GM20431 (cell line): ENCODE measurements around the gene GCNT2.
"Not testable (repeated sequence)": the region's sequence is repeated elsewhere in the genome, so short reads cannot be mapped to it uniquely, and the experiment has no call there.

ENCODE experiments used
- in situ Hi-C: fragments of 300-500 bp; cut with MseI, MboI; formaldehyde crosslinking; loops from one replicate; pipeline ENCODE4 v1.15.0; 2020; ENCODE audit warnings: low sequenced_read_pairs; ENCODE audit not compliant: unreplicated experiment

The GCNT2 gene

GRCh38 chr6:10626154-10626741 is 105.1 kb downstream of the GCNT2 start:
- in situ Hi-C loops = no loop called here

GRCh38 chr6:10627800-10628199 is 106.6 kb downstream of the GCNT2 start:
- in situ Hi-C loops = no loop called here

GRCh38 chr6:10630178-10630577 is 109.0 kb downstream of the GCNT2 start:
- in situ Hi-C loops = no loop called here

- in situ Hi-C loops = no loop called here
Observed at GRCh38 chr6:10633216-10633615, 112.1 kb downstream of the GCNT2 start.

GRCh38 chr6:10640412-10640811 is 119.3 kb downstream of the GCNT2 start:
- in situ Hi-C loops = no loop called here

GRCh38 chr6:10641528-10641927 is 120.4 kb downstream of the GCNT2 start:
- in situ Hi-C loops = no loop called here

- in situ Hi-C loops = no loop called here
Observed at GRCh38 chr6:10643201-10643651, 122.1 kb downstream of the GCNT2 start.

GRCh38 chr6:10644225-10644624 is 123.1 kb downstream of the GCNT2 start:
- in situ Hi-C loops = no loop called here

GRCh38 chr6:10655508-10656055 is 134.4 kb downstream of the GCNT2 start:
- in situ Hi-C loops = no loop called here

- in situ Hi-C loops = no loop called here
Observed at GRCh38 chr6:10658910-10659698, 138.0 kb downstream of the GCNT2 start.

- in situ Hi-C loops = no loop called here
Observed at GRCh38 chr6:10659699-10660348, 138.7 kb downstream of the GCNT2 start.

GRCh38 chr6:10660431-10661191 is 139.5 kb downstream of the GCNT2 start:
- in situ Hi-C loops = not testable (repeated sequence)

GRCh38 chr6:10662207-10662606 is 141.1 kb downstream of the GCNT2 start:
- in situ Hi-C loops = no loop called here

GRCh38 chr6:10662742-10663141 is 141.6 kb downstream of the GCNT2 start:
- in situ Hi-C loops = no loop called here

GRCh38 chr6:10665595-10665994 is 144.4 kb downstream of the GCNT2 start:
- in situ Hi-C loops = not testable (repeated sequence)

- in situ Hi-C loops = no loop called here
Observed at GRCh38 chr6:10668126-10668917, 147.2 kb downstream of the GCNT2 start.

GRCh38 chr6:10676403-10676802 is 155.3 kb downstream of the GCNT2 start:
- in situ Hi-C loops = loop anchor here (25.0 kb wide), 1 partner anchor 164 kb away; the partner anchor contains the start of gene GCNT2

- in situ Hi-C loops = loop anchor here (25.0 kb wide), 1 partner anchor 166 kb away; the partner anchor contains the start of gene GCNT2
Observed at GRCh38 chr6:10678456-10678855, 157.3 kb downstream of the GCNT2 start.
